Activated T-cell treated with anti-CD3 and anti-CD28 coated beads, Interleukin-2, amount 50 U/mL, for 72 hours (primary cell): ENCODE data around the gene ALDH3B1. TPM values are rescaled to one million over a fixed set of nuclear protein-coding genes. Genes with fewer than 3 reads are reported as not detected.

Source experiments
- ATAC-seq, 2 donors: fragments of 150-1000 bp; cut with Tn5 transposase; replicated peaks in 1 of 2; 2 replicates each; pipeline ENCODE4 v1.10.0; 2021; ENCODE audit warnings: moderate library complexity in 2 of 2, mild to moderate bottlenecking in 1 of 2
- DNase-seq, 2 donors: peaks; one replicate each; pipeline ENCODE4 v3.0.0; 2021 to 2022; ENCODE audit warnings: mixed read lengths in 1 of 2
- H3K27ac Mint-ChIP-seq: one replicate; pipeline ENCODE4 v1.8.0; 2022; ENCODE audit warnings: mild to moderate bottlenecking, moderate library complexity, mixed read lengths
- H3K27me3 Mint-ChIP-seq: one replicate; pipeline ENCODE4 v1.8.0; 2022; ENCODE audit warnings: low read depth, mixed read lengths
- H3K36me3 Mint-ChIP-seq, 2 donors: one replicate each; pipeline ENCODE4 v1.8.0; 2022; ENCODE audit warnings: mixed read lengths in 2 of 2, mild to moderate bottlenecking in 1 of 2; ENCODE audit not compliant: insufficient read depth in 2 of 2
- H3K4me1 Mint-ChIP-seq: one replicate; pipeline ENCODE4 v1.8.0; 2022; ENCODE audit warnings: low read depth, mixed read lengths
- H3K4me3 Mint-ChIP-seq, 2 donors: one replicate each; pipeline ENCODE4 v1.8.0; 2022; ENCODE audit warnings: mild to moderate bottlenecking in 2 of 2, mixed read lengths in 2 of 2, moderate library complexity in 2 of 2
- H3K9me3 Mint-ChIP-seq, 2 donors: one replicate each; pipeline ENCODE4 v1.8.0; 2022; ENCODE audit warnings: mixed read lengths in 2 of 2
- total RNA-seq, 2 donors: library from RNA; stranded (reverse); gene quantifications; one replicate each; pipeline ENCODE4 v1.2.3, GENCODE V29; 2022

ALDH3B1 gene
- total RNA-seq, 2 donors from 2014 or later = 0.10 to 0.16 TPM

GRCh38 chr11:68042219-68043028 lies 32.3 kb downstream of the ALDH3B1 start:
- DNase-seq (no peak), ATAC-seq (no peak)
- no peak overlapping the region for H3K4me3 Mint-ChIP-seq
- no peaks in the 10 kb centered on the region for H3K9me3 Mint-ChIP-seq
- H3K4me1 Mint-ChIP-seq = peaks cover 16% of the 10 kb centered on the region
- H3K36me3 Mint-ChIP-seq = no peaks in the 10 kb centered on the region
- H3K27ac Mint-ChIP-seq = no peak overlapping the region
- H3K27me3 Mint-ChIP-seq = no peaks in the 10 kb centered on the region

- Mint-ChIP-seq H3K27me3 (no peaks in the 10 kb centered on the region), H3K9me3 (no peaks in the 10 kb centered on the region), H3K4me3 (no peak overlapping the region), H3K27ac (no peak overlapping the region), H3K36me3 (no peaks in the 10 kb centered on the region), H3K4me1 (peaks cover 16% of the 10 kb centered on the region)
- DNase-seq (no peak), ATAC-seq (no peak)
These were observed 32.9 kb downstream of the ALDH3B1 start for GRCh38 chr11:68043029-68043348.

- Mint-ChIP-seq H3K4me3 (no peak overlapping the region), H3K27ac (no peak overlapping the region), H3K27me3 (no peaks in the 10 kb centered on the region), H3K36me3 (no peaks in the 10 kb centered on the region), H3K4me1 (peaks cover 16% of the 10 kb centered on the region), H3K9me3 (no peaks in the 10 kb centered on the region)
- DNase-seq (no peak), ATAC-seq (no peak)
These were observed 33.4 kb downstream of the ALDH3B1 start for GRCh38 chr11:68043349-68044144.

GRCh38 chr11:68044145-68044813 lies 34.2 kb downstream of the ALDH3B1 start:
- DNase-seq = no peak
- H3K4me1 Mint-ChIP-seq = peaks cover 16% of the 10 kb centered on the region
- H3K4me3 Mint-ChIP-seq = no peak overlapping the region
- no peaks in the 10 kb centered on the region for H3K9me3 Mint-ChIP-seq
- no peak overlapping the region for H3K27ac Mint-ChIP-seq
- ATAC-seq = no peak
- H3K36me3 Mint-ChIP-seq = no peaks in the 10 kb centered on the region
- H3K27me3 Mint-ChIP-seq = no peaks in the 10 kb centered on the region

- ATAC-seq = no peak
- no peaks in the 10 kb centered on the region for H3K9me3 Mint-ChIP-seq
- no peaks in the 10 kb centered on the region for H3K27me3 Mint-ChIP-seq
- H3K36me3 Mint-ChIP-seq = no peaks in the 10 kb centered on the region
- H3K27ac Mint-ChIP-seq = no peak overlapping the region
- peaks cover 13% of the 10 kb centered on the region for H3K4me1 Mint-ChIP-seq
- DNase-seq = no peak
- H3K4me3 Mint-ChIP-seq = no peak overlapping the region
These were observed 34.8 kb downstream of the ALDH3B1 start for GRCh38 chr11:68044898-68045351.

- peaks cover 0 to 1% of the 10 kb centered on the region in 2 donors for H3K36me3 Mint-ChIP-seq
These were observed 37.5 kb downstream of the ALDH3B1 start for GRCh38 chr11:68047437-68048290.

GRCh38 chr11:68048681-68049508 lies 38.8 kb downstream of the ALDH3B1 start:
- Mint-ChIP-seq H3K4me3 (no peak overlapping the region), H3K27ac (no peak overlapping the region), H3K4me1 (no peaks in the 10 kb centered on the region), H3K36me3 (peaks cover 0 to 1% of the 10 kb centered on the region in 2 donors), H3K9me3 (no peaks in the 10 kb centered on the region), H3K27me3 (no peaks in the 10 kb centered on the region)
- no peak for ATAC-seq
- DNase-seq = no peak

More at GRCh38 chr11:68047437-68048290, 37.5 kb downstream of the ALDH3B1 start:
- Mint-ChIP-seq H3K27me3 (no peaks in the 10 kb centered on the region), H3K4me3 (no peak overlapping the region), H3K9me3 (no peaks in the 10 kb centered on the region), H3K4me1 (no peaks in the 10 kb centered on the region), H3K27ac (no peak overlapping the region)
- ATAC-seq = no peak
- DNase-seq = no peak

GRCh38 chr11:68049509-68050370 lies 39.6 kb downstream of the ALDH3B1 start:
- Mint-ChIP-seq H3K36me3 (peaks cover 0 to 1% of the 10 kb centered on the region in 2 donors), H3K4me3 (no peak overlapping the region), H3K27ac (no peak overlapping the region), H3K27me3 (no peaks in the 10 kb centered on the region), H3K9me3 (no peaks in the 10 kb centered on the region), H3K4me1 (no peaks in the 10 kb centered on the region)
- ATAC-seq (no peak), DNase-seq (no peak)

- no peaks in the 10 kb centered on the region for H3K27me3 Mint-ChIP-seq
- H3K4me3 Mint-ChIP-seq = no peak overlapping the region
- DNase-seq = no peak
- no peak overlapping the region for H3K27ac Mint-ChIP-seq
- peaks cover 0 to 1% of the 10 kb centered on the region in 2 donors for H3K36me3 Mint-ChIP-seq
- no peak for ATAC-seq
- no peaks in the 10 kb centered on the region for H3K4me1 Mint-ChIP-seq
- H3K9me3 Mint-ChIP-seq = no peaks in the 10 kb centered on the region
These were observed 40.3 kb downstream of the ALDH3B1 start for GRCh38 chr11:68050371-68050841.

- Mint-ChIP-seq H3K4me1 (peaks cover 4% of the 10 kb centered on the region), H3K4me3 (no peak overlapping the region), H3K27ac (no peak overlapping the region), H3K36me3 (peaks cover 0 to 1% of the 10 kb centered on the region in 2 donors), H3K27me3 (no peaks in the 10 kb centered on the region), H3K9me3 (no peaks in the 10 kb centered on the region)
- ATAC-seq (no peak), DNase-seq (no peak)
These were observed 41.3 kb downstream of the ALDH3B1 start for GRCh38 chr11:68051191-68052136.
